NCI-H526 treated with DMSO at 0.1 percent for 48 hours (cell line): ENCODE data around the gene PROSER2.

Experiments
- DNase-seq: peaks from one replicate; lab custom pipeline; 2025; lab: John Stamatoyannopoulos, UW

Gene PROSER2

GRCh38 chr10:11869219-11869618 lies 46.1 kb downstream of the PROSER2 start:
- DNase-seq: no peak

- no peak for DNase-seq
Measured at GRCh38 chr10:11869743-11870460, 46.7 kb downstream of the PROSER2 start.

DNA sequence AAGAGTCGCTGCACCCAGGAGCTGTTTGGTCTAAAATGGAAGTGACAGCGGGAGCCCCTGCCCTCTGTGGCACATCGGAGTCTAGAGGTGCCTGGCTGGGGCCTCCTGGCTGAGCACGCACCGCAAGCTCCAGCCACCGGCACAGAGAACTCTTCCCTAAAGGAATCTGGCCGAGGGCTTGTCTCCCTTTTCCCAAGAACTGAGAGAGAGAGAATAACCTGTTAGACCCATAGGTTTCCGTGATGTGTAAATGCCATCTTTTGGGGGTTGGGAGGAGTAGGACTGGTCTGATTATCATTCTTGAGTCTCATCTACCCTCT lies 47.3 kb downstream of the PROSER2 start:
- no peak for DNase-seq

- DNase-seq: no peak
Measured at GRCh38 chr10:11870900-11871400, 47.8 kb downstream of the PROSER2 start.

DNA sequence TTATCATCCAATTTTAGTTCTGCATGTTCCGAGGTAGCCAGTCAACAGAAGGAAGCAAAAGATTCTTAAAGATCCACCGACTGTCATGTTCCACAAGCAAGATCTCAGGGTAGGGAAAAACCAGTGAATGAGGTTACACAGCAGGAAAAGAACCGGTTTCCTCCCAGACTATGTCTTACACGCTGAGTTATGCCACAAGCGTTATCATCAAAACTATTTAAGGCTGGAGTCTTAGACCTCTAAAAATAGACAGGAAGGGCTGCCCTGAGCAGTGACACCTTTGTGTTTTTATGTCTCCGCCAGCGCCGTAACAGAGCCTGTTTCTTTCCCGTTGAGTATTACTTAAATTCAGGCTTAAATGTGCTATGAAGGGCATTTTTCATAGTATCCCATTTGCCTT lies 48.3 kb downstream of the PROSER2 start:
- DNase-seq: no peak

GRCh38 chr10:11874568-11875493 lies 51.7 kb downstream of the PROSER2 start:
- no peak for DNase-seq

DNA sequence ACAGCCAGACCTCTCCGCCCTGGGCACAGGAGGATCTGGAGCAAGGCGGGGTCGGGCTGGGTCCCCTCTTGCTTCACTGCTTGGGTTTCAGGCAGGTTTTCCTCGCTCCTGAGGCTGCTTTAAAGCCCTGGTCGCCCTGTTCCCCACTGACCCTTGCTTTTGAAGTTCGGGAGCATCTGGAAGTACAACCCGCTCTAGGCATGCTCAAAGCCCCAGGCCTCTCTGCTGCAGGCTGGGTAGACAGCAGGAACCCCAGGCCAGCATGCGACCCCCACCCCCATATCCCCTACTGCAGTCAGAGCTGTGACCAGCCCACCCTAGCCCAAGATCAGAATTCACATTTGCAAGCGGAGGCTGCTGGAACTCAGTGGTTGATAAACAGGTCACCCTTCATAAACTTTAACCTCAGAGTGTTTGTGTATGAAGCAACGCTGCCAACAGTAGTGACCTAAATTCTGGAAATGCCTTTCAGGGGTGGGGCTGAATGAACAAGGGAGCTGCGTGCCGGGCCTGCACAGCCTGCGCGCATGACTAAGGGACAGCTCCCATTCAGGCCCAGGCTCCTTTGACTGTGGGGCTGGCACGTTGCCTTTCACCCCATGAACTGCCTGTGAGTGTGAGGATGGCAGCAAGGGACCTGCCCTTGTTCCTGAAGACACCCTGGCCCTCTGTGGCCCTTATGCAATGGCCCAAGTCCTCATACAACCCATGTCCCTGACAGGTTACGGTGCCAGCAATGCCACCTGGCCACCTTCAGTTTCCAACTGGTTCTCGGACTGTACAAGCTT lies 52.5 kb downstream of the PROSER2 start:
- no peak for DNase-seq

- no peak for DNase-seq
Measured at GRCh38 chr10:11876324-11876723, 53.2 kb downstream of the PROSER2 start.

DNA sequence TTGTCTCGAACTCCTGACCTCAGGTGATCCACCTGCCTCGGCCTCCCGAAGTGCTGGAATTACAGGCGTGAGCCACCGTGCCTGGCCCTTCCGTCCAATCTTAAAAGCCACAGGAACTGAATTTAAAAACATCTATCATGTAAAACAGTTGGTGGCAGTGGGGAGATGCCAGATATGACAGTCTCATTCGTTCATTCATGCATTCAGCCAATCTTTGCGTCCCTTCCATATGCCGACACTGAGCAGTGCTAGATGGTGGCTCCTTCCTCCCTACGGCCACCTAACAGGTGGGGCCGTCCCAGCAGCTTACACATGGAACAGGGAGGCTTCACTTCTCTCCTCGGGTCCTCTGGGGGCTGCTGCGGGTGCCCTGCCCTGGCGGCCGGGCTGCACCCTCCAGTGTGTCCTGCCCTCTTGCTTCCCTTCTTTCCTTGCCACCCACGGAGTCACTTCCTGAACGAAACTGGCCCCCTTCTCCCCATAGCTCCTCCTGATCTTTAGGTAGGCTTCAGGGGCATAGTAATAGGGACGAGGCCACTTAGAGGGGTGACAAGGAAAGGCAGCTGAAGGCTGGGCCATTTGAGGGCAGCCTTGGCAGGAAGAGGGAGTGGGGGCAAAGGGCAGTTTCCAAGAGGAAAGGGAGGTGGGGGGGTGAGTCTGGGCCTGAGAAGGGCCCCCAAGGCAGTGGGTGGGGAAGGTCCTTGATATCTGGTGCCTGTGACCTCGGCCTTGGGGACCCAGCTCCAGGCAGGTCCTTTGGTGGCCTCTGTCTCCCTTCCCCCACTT lies 53.8 kb downstream of the PROSER2 start:
- DNase-seq: no peak

DNA sequence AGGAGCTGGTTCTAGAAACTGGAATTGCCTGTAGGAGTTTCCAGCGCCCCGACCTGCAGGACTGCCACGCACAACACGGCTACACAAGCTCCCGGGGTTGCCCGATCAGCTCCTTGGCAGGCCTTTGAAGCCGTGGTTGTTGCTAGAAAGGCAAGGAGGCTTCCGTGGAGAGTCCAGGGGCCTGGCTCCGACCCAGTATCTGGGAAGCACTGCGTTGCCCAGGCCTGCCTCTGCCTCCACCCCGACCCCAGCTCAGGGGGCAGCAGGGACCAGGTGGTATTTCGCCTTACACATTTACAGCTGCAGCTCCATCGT lies 54.4 kb downstream of the PROSER2 start:
- no peak for DNase-seq

GRCh38 chr10:11878776-11879175 lies 55.6 kb downstream of the PROSER2 start:
- DNase-seq: no peak

- no peak for DNase-seq
Measured at GRCh38 chr10:11879387-11880094, 56.4 kb downstream of the PROSER2 start.

- DNase-seq: no peak
Measured at GRCh38 chr10:11880151-11881029, 57.2 kb downstream of the PROSER2 start.

- no peak for DNase-seq
Measured at GRCh38 chr10:11881030-11881476, 57.9 kb downstream of the PROSER2 start.

DNA sequence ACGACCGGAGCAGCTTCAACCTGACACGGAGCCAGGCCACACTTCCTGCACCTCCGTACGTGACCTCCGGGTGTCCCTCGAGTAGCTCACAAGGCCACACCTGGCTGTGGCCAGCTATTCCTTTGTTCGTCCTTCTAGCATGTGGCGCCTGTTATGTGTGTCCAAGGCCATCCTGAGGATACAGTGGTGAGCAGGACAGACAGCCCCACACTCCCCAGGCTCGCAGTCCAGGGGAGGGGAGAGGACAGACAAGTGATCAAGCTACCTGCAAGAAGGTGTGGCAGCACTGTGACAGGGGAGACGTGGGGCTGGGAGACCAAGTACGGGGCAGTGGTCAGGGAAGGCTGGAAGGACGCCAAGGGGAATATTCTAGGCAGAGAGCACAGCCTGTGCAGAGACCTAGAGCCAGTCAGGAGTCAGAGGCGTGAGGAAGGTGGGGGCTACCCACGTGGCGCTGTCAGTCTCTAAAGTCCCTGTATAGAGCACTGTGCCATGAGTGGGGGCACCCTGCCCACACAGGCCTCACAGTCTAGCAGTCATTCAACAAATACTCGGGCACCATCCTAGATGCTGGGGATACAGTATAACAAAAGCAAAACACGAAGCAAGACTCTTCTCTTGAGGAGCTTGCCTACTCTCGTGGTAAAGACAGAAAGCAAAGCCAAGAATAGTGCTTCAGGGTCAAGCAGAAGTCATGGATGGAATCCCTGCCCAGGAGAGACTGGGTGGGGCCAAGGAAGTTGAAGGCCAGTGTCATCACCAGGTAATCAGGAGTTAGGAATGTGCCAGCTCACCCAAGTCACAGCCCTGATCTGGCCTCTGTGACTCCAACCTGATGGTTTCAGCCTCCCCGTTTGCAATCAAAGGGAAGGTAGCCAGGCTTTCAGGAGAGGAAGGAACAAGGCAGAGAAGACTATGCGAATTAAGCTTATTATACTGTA lies 58.6 kb downstream of the PROSER2 start:
- DNase-seq: no peak

GRCh38 chr10:11882646-11883375 lies 59.7 kb downstream of the PROSER2 start:
- no peak for DNase-seq

GRCh38 chr10:11884706-11885423 lies 61.7 kb downstream of the PROSER2 start:
- DNase-seq: no peak
